HEK293 (cell line): Measurements from ENCODE around the gene KIF5A.
A peak's percentile ranks its signal among the peaks of the same experiment; 100 is the strongest.

Experiments
- AEBP2 ChIP-seq: fragments of 450-650 bp; formaldehyde crosslinking; IDR thresholded peaks from 2 replicates; pipeline ENCODE4 v1.5.1; 2016; ENCODE audit warnings: missing biosample characterization, missing genetic modification characterization, borderline replicate concordance
- GLI4 ChIP-seq: fragments of 450-650 bp; formaldehyde crosslinking; IDR thresholded peaks from 2 replicates; pipeline ENCODE4 v1.5.1; 2016; ENCODE audit warnings: missing biosample characterization, missing genetic modification characterization
- SP2 ChIP-seq: fragments of 450-650 bp; formaldehyde crosslinking; IDR thresholded peaks from 2 replicates; pipeline ENCODE4 v1.5.1; 2016; ENCODE audit warnings: missing biosample characterization, missing genetic modification characterization
- TSHZ1 ChIP-seq: fragments of 450-650 bp; formaldehyde crosslinking; IDR thresholded peaks from 2 replicates; pipeline ENCODE4 v1.5.1; 2016; ENCODE audit warnings: missing biosample characterization, missing genetic modification characterization, borderline replicate concordance
- ZFP3 ChIP-seq: fragments of 450-650 bp; formaldehyde crosslinking; IDR thresholded peaks from 2 replicates; pipeline ENCODE4 v1.5.1; 2016; ENCODE audit warnings: low read depth, missing biosample characterization, missing genetic modification characterization
- ZFP41 ChIP-seq: fragments of 450-650 bp; formaldehyde crosslinking; IDR thresholded peaks from 2 replicates; pipeline ENCODE4 v1.5.1; 2016; ENCODE audit warnings: missing biosample characterization, missing genetic modification characterization, borderline replicate concordance
- ZNF112 ChIP-seq: fragments of 450-650 bp; formaldehyde crosslinking; IDR thresholded peaks from 2 replicates; pipeline ENCODE4 v1.5.0; 2017; ENCODE audit warnings: missing biosample characterization, missing genetic modification characterization
- ZNF132 ChIP-seq: fragments of 450-650 bp; formaldehyde crosslinking; IDR thresholded peaks from 2 replicates; pipeline ENCODE4 v1.5.1; 2017; ENCODE audit warnings: missing biosample characterization, missing genetic modification characterization, borderline replicate concordance
- ZNF292 ChIP-seq: fragments of 450-650 bp; formaldehyde crosslinking; IDR thresholded peaks from 2 replicates; pipeline ENCODE4 v1.5.1; 2016; ENCODE audit warnings: low read depth, missing biosample characterization, missing genetic modification characterization, borderline replicate concordance
- ZNF350 ChIP-seq: fragments of 450-650 bp; formaldehyde crosslinking; IDR thresholded peaks from 2 replicates; pipeline ENCODE4 v1.5.0; 2017; ENCODE audit warnings: missing biosample characterization, mild to moderate bottlenecking, missing genetic modification characterization
- ZNF404 ChIP-seq: fragments of 450-650 bp; formaldehyde crosslinking; IDR thresholded peaks from 2 replicates; pipeline ENCODE4 v1.5.1; 2017; ENCODE audit warnings: missing biosample characterization, missing genetic modification characterization
- ZNF518A ChIP-seq: fragments of 450-650 bp; formaldehyde crosslinking; conservative IDR thresholded peaks from 2 replicates; pipeline ENCODE4 v1.5.1; 2016; ENCODE audit warnings: low read depth, missing biosample characterization, missing genetic modification characterization
- ZNF585B ChIP-seq: fragments of 450-650 bp; formaldehyde crosslinking; IDR thresholded peaks from 2 replicates; pipeline ENCODE4 v1.5.1; 2016; ENCODE audit warnings: missing biosample characterization, missing genetic modification characterization
- ZNF621 ChIP-seq: fragments of 450-650 bp; formaldehyde crosslinking; IDR thresholded peaks from 2 replicates; pipeline ENCODE4 v1.5.1; 2017; ENCODE audit warnings: missing biosample characterization, missing genetic modification characterization
- ZNF639 ChIP-seq: fragments of 450-650 bp; formaldehyde crosslinking; IDR thresholded peaks from 2 replicates; pipeline ENCODE4 v1.5.1; 2016; ENCODE audit warnings: missing biosample characterization, missing genetic modification characterization
- ZNF670 ChIP-seq: fragments of 450-650 bp; formaldehyde crosslinking; IDR thresholded peaks from 2 replicates; pipeline ENCODE4 v1.5.1; 2016; ENCODE audit warnings: missing biosample characterization, missing genetic modification characterization, low read depth
- ZNF777 ChIP-seq: fragments of 450-650 bp; formaldehyde crosslinking; IDR thresholded peaks from 2 replicates; pipeline ENCODE4 v1.5.1; 2017; ENCODE audit warnings: missing biosample characterization, missing genetic modification characterization, borderline replicate concordance
- ZNF791 ChIP-seq: fragments of 450-650 bp; formaldehyde crosslinking; IDR thresholded peaks from 2 replicates; pipeline ENCODE4 v1.5.1; 2016; ENCODE audit warnings: missing biosample characterization, missing genetic modification characterization
- ZSCAN23 ChIP-seq: fragments of 450-650 bp; formaldehyde crosslinking; IDR thresholded peaks from 2 replicates; pipeline ENCODE4 v1.5.1; 2016; ENCODE audit warnings: missing biosample characterization, missing genetic modification characterization
- TF ChIP-seq, protein P1 (sequence below): fragments of 450-650 bp; formaldehyde crosslinking; IDR thresholded peaks from 2 replicates; pipeline ENCODE4 v1.5.1; 2017; ENCODE audit warnings: missing biosample characterization, missing genetic modification characterization
- TF ChIP-seq, protein P2 (sequence below): fragments of 450-650 bp; formaldehyde crosslinking; IDR thresholded peaks from 2 replicates; pipeline ENCODE4 v1.5.1; 2016; ENCODE audit warnings: missing biosample characterization, missing genetic modification characterization
- TF ChIP-seq, protein P3 (sequence below): fragments of 450-650 bp; formaldehyde crosslinking; IDR thresholded peaks from 2 replicates; pipeline ENCODE4 v1.5.1; 2016; ENCODE audit warnings: missing biosample characterization, missing genetic modification characterization

The KIF5A gene

GRCh38 chr12:57632958-57633840 lies 83.4 kb downstream of the KIF5A start, which contains the start of gene B4GALNT1 (continued):
- no peak for TF ChIP-seq TSHZ1 (tag by site-specific recombination)
- no peak for TF ChIP-seq ZNF292 (tag by site-specific recombination)
- no peak for TF ChIP-seq ZNF670 (tag by site-specific recombination)
- TF ChIP-seq ZNF132 (tag by site-specific recombination), result no peak
- TF ChIP-seq, protein P1, sequence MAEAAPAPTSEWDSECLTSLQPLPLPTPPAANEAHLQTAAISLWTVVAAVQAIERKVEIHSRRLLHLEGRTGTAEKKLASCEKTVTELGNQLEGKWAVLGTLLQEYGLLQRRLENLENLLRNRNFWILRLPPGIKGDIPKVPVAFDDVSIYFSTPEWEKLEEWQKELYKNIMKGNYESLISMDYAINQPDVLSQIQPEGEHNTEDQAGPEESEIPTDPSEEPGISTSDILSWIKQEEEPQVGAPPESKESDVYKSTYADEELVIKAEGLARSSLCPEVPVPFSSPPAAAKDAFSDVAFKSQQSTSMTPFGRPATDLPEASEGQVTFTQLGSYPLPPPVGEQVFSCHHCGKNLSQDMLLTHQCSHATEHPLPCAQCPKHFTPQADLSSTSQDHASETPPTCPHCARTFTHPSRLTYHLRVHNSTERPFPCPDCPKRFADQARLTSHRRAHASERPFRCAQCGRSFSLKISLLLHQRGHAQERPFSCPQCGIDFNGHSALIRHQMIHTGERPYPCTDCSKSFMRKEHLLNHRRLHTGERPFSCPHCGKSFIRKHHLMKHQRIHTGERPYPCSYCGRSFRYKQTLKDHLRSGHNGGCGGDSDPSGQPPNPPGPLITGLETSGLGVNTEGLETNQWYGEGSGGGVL (tag by site-specific recombination), result 0 out of 2 replicates have a peak, but pooled peaks have one; percentile 3
- TF ChIP-seq, protein P2, sequence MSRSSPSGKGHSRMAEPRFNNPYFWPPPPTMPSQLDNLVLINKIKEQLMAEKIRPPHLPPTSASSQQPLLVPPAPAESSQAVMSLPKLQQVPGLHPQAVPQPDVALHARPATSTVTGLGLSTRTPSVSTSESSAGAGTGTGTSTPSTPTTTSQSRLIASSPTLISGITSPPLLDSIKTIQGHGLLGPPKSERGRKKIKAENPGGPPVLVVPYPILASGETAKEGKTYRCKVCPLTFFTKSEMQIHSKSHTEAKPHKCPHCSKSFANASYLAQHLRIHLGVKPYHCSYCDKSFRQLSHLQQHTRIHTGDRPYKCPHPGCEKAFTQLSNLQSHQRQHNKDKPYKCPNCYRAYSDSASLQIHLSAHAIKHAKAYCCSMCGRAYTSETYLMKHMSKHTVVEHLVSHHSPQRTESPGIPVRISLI (tag by site-specific recombination), result no peak
- no peak for TF ChIP-seq ZNF518A
- no peak for TF ChIP-seq ZNF621 (tag by site-specific recombination)
- TF ChIP-seq ZNF777, result no peak
- TF ChIP-seq ZFP41, result no peak
- TF ChIP-seq ZNF350 (tag by site-specific recombination), result no peak
- TF ChIP-seq ZNF639 (tag by site-specific recombination), result no peak
- TF ChIP-seq, protein P3, sequence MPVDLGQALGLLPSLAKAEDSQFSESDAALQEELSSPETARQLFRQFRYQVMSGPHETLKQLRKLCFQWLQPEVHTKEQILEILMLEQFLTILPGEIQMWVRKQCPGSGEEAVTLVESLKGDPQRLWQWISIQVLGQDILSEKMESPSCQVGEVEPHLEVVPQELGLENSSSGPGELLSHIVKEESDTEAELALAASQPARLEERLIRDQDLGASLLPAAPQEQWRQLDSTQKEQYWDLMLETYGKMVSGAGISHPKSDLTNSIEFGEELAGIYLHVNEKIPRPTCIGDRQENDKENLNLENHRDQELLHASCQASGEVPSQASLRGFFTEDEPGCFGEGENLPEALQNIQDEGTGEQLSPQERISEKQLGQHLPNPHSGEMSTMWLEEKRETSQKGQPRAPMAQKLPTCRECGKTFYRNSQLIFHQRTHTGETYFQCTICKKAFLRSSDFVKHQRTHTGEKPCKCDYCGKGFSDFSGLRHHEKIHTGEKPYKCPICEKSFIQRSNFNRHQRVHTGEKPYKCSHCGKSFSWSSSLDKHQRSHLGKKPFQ (tag by site-specific recombination), result no peak
- no peak for TF ChIP-seq ZNF791 (tag by site-specific recombination)
- TF ChIP-seq AEBP2 (tag by site-specific recombination), result no peak
- TF ChIP-seq ZFP3 (tag by site-specific recombination), result no peak
- no peak for TF ChIP-seq ZNF585B (tag by site-specific recombination)
- no peak for TF ChIP-seq SP2 (tag by site-specific recombination)
- TF ChIP-seq ZSCAN23 (tag by site-specific recombination), result no peak
- no peak for TF ChIP-seq GLI4 (tag by site-specific recombination)
- TF ChIP-seq ZNF112 (tag by site-specific recombination), result no peak
- TF ChIP-seq ZNF404 (tag by site-specific recombination), result no peak
